ENCODE results near the gene PLIN5.

- TF ChIP-seq, protein P1, sequence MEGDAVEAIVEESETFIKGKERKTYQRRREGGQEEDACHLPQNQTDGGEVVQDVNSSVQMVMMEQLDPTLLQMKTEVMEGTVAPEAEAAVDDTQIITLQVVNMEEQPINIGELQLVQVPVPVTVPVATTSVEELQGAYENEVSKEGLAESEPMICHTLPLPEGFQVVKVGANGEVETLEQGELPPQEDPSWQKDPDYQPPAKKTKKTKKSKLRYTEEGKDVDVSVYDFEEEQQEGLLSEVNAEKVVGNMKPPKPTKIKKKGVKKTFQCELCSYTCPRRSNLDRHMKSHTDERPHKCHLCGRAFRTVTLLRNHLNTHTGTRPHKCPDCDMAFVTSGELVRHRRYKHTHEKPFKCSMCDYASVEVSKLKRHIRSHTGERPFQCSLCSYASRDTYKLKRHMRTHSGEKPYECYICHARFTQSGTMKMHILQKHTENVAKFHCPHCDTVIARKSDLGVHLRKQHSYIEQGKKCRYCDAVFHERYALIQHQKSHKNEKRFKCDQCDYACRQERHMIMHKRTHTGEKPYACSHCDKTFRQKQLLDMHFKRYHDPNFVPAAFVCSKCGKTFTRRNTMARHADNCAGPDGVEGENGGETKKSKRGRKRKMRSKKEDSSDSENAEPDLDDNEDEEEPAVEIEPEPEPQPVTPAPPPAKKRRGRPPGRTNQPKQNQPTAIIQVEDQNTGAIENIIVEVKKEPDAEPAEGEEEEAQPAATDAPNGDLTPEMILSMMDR (IDR thresholded peaks at IDR 0.05) = no peak
- no peak for TF ChIP-seq POLR2A (IDR thresholded peaks at IDR 0.05)
These were observed 35.7 kb downstream of the PLIN5 start for GRCh38 chr19:4499318-4499717.
